Measurements from ENCODE around the gene SLC30A2.

SLC30A2 gene

DNA sequence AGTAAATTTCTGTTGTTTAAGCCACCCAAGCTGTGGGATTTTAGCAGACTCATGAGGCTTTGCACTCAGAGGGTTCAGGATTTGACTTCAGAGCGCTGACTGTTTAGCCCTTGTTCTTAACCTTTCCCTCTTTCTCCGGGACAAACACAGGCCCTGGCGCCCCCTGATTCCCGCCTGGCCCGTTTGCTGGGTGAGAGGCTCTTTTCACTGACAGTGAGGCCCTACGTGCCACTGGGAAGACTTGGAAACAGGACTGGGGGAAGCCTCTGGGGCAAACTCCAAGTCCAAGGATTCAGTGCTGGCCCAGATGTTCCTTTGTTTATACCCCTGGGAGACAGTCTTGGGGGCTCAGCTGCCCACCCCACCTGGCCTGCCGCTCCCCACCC, 33.3 kb upstream of the SLC30A2 start:
- H3K4me3 ChIP-seq (replicated peaks; ENCODE audit: low read depth, low read length) = no peak overlapping the region
- no peak for TF ChIP-seq CTCF (IDR thresholded peaks at IDR 0.05; ENCODE audit: low read depth, low read length, missing control alignments)
- DNase-seq (ENCODE audit: extremely low read depth, low read depth) = no peak

DNA sequence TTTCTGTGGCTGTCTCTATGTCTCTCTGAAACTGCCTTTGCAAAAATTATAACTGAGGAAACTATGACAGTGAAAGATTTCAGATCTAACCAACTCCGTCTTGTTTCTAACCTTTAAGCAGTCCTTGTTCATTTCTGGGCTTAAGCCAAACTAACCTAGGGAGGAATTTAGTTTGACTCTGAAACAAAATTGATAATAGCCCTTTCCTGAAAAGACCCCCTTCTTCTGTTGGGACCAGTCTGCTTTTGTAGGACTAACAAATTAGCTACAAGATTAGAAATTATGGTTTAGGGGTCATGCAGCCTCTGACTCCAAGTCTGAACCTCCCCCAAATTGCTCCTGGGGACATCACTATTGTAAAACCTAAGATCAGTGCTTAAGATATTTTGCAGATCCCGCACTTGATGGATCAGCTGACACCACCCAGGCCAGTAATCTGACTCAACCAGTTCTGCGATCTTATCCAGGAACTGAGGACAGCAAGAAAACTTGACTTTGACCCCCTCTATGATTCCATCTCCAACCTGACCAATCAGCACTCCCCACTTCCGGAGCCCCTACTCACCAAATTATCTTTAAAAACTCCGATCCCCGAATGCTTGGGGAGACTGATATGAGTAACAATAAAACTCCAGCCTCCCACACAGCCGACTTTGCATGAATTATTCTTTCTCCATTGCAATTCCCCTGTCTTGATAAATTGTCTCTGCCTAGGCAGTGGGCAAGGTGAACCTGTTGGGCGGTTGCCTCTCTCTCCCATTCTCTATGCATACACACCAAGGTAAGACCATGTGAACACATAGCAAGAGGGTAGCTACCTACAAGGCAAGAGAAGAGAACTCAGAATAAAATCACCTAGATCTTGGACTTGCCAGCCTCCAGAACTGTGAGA, 32.6 kb upstream of the SLC30A2 start:
- no peak overlapping the region for H3K4me3 ChIP-seq (replicated peaks; ENCODE audit: low read depth, low read length)
- no peak for DNase-seq (ENCODE audit: extremely low read depth, low read depth)
- TF ChIP-seq CTCF (IDR thresholded peaks at IDR 0.05; ENCODE audit: low read depth, low read length, missing control alignments) = no peak

DNA sequence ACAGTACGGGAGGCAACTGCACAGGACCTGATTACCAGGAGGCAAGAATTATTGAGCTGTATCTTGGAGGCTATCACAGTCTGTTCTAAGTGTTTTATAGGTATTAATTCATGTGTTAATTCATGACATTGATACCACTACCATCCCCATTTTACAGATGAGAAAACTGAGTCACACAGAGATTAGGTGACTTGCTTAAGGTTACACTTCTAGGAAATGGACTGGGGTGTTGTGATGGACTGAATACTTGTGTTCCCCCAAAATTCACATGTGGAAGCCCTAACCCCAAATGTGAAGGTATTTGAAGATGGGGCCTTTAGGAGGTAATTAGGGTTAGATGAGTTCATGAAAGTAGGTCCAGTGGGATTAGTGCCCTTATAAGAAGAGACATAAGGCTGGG, 31.6 kb upstream of the SLC30A2 start:
- DNase-seq (ENCODE audit: extremely low read depth, low read depth) = no peak
- TF ChIP-seq CTCF (IDR thresholded peaks at IDR 0.05; ENCODE audit: low read depth, low read length, missing control alignments) = no peak
- no peak overlapping the region for H3K4me3 ChIP-seq (replicated peaks; ENCODE audit: low read depth, low read length)

DNA sequence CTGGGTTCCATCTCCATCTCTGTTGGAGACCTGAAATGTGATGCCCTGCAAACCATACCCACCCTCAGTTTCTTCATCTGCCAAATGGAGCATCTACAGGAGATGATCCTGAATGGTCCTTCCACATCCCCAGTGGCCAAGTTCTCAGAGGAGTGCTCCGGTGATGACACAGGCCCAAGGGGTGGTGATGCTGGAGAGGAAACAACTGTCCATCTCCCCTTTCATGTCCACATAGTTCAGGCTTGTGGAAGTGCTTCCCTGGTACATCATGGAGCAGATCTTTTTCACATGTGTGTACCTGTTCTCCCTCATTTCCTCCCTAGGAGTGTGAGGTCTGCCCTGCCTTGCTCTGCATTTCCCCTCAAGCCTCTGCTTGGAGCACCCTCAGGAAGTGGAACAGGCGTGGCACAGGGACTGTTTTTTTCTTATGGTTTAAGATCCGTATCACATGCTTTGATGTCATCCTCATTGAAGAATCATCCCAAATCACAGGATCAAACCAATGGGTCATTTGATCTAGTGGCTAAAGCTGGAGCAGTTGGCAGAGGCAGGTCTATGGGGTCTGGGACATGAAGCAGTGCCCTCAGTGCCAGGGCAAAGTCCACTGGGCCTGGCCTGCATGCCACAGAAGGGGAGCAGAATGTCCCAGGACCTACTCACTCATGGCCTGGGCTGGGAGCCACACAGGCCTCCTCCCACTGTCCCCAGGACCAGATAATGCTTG, 29.7 kb upstream of the SLC30A2 start:
- no peak overlapping the region for H3K4me3 ChIP-seq (replicated peaks; ENCODE audit: low read depth, low read length)
- DNase-seq (ENCODE audit: extremely low read depth, low read depth) = no peak
- TF ChIP-seq CTCF (IDR thresholded peaks at IDR 0.05; ENCODE audit: low read depth, low read length, missing control alignments) = no peak

- no peak for DNase-seq (ENCODE audit: extremely low read depth, low read depth)
- H3K4me3 ChIP-seq (replicated peaks; ENCODE audit: low read depth, low read length) = no peak overlapping the region
- TF ChIP-seq CTCF (IDR thresholded peaks at IDR 0.05; ENCODE audit: low read depth, low read length, missing control alignments) = no peak
Measured at GRCh38 chr1:26072305-26072704, 26.4 kb upstream of the SLC30A2 start.

- DNase-seq (ENCODE audit: extremely low read depth, low read depth) = no peak
- H3K4me3 ChIP-seq (replicated peaks; ENCODE audit: low read depth, low read length) = no peak overlapping the region
- TF ChIP-seq CTCF (IDR thresholded peaks at IDR 0.05; ENCODE audit: low read depth, low read length, missing control alignments) = no peak
Measured at GRCh38 chr1:26070963-26071342, 25.0 kb upstream of the SLC30A2 start.
